Measurements from ENCODE around the gene CPSF3. TPM values are rescaled to one million over a fixed set of nuclear protein-coding genes. Genes with fewer than 3 reads are reported as not detected.

The CPSF3 gene
- total RNA-seq, 1 experiment from 2014 or later, result 68.5 TPM

GRCh38 chr2:9493478-9493877, 70.0 kb downstream of the CPSF3 start:
- TF ChIP-seq FOSL1 (IDR thresholded peaks at IDR 0.05; ENCODE audit: low read depth) (no peak), TCF7L2 (IDR thresholded peaks at IDR 0.05; ENCODE audit: borderline replicate concordance, extremely low read depth, insufficient read depth, insufficient read length) (no peak), SRF (IDR thresholded peaks at IDR 0.05; ENCODE audit: low read depth) (no peak), EZH2 (IDR thresholded peaks at IDR 0.05) (no peak), ZFX (IDR thresholded peaks at IDR 0.05) (no peak), CBX3 (IDR thresholded peaks at IDR 0.05; ENCODE audit: low read depth) (no peak), POLR2AphosphoS5 (IDR thresholded peaks at IDR 0.05; ENCODE audit: low read depth, low read length) (no peak), CEBPB (IDR thresholded peaks at IDR 0.05; ENCODE audit: low read depth) (no peak), RAD21 (IDR thresholded peaks at IDR 0.05; ENCODE audit: low read depth) (no peak), POLR2A (IDR thresholded peaks at IDR 0.05; ENCODE audit: borderline replicate concordance, extremely low read depth, insufficient read depth, insufficient read length) (no peak), YY1 (IDR thresholded peaks at IDR 0.05; ENCODE audit: extremely low read depth, insufficient replicate concordance, low read depth, low read length) (no peak)
- TF ChIP-seq, protein P1, sequence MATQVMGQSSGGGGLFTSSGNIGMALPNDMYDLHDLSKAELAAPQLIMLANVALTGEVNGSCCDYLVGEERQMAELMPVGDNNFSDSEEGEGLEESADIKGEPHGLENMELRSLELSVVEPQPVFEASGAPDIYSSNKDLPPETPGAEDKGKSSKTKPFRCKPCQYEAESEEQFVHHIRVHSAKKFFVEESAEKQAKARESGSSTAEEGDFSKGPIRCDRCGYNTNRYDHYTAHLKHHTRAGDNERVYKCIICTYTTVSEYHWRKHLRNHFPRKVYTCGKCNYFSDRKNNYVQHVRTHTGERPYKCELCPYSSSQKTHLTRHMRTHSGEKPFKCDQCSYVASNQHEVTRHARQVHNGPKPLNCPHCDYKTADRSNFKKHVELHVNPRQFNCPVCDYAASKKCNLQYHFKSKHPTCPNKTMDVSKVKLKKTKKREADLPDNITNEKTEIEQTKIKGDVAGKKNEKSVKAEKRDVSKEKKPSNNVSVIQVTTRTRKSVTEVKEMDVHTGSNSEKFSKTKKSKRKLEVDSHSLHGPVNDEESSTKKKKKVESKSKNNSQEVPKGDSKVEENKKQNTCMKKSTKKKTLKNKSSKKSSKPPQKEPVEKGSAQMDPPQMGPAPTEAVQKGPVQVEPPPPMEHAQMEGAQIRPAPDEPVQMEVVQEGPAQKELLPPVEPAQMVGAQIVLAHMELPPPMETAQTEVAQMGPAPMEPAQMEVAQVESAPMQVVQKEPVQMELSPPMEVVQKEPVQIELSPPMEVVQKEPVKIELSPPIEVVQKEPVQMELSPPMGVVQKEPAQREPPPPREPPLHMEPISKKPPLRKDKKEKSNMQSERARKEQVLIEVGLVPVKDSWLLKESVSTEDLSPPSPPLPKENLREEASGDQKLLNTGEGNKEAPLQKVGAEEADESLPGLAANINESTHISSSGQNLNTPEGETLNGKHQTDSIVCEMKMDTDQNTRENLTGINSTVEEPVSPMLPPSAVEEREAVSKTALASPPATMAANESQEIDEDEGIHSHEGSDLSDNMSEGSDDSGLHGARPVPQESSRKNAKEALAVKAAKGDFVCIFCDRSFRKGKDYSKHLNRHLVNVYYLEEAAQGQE (IDR thresholded peaks at IDR 0.05; ENCODE audit: low read depth), result no peak
- Histone ChIP-seq H4K20me1 (ENCODE audit: insufficient read depth) (no peaks in the 10 kb centered on the region), H3K9ac (ENCODE audit: low read length) (no peak overlapping the region), H2AFZ (ENCODE audit: low read depth, low read length, poor library complexity, severe bottlenecking) (no peak overlapping the region), H3K9me3 (ENCODE audit: control insufficient read depth in 1 of 2, insufficient read depth in 1 of 2, low read depth in 1 of 2, low read length in 2 of 2) (no peaks in the 10 kb centered on the region), H3K36me3 (ENCODE audit: control insufficient read depth in 1 of 2, insufficient read depth in 2 of 2, low read length in 2 of 2) (peaks cover 40 to 43% of the 10 kb centered on the region in 2 experiments), H3K4me3 (replicated peaks in 1 of 2; ENCODE audit: low read depth in 1 of 2, low read length in 2 of 2) (no peak overlapping the region), H3K27me3 (ENCODE audit: insufficient read depth, low read length) (no peaks in the 10 kb centered on the region), H3K27ac (ENCODE audit: low read depth, low read length) (no peak overlapping the region), H3K4me1 (ENCODE audit: control insufficient read depth in 1 of 2, insufficient read depth in 2 of 2, low read length in 2 of 2) (no peaks in the 10 kb centered on the region), H3K79me2 (ENCODE audit: insufficient read depth, low read length) (no peaks in the 10 kb centered on the region), H3K4me2 (ENCODE audit: low read length) (no peak overlapping the region), H3K9me2 (ENCODE audit: insufficient read depth) (no peaks in the 10 kb centered on the region)
- no peak for DNase-seq (ENCODE audit: low read depth, low spot score)
- BruUV-seq (replicated peaks), result no TSS peak
- ATAC-seq, result no peak
- CTCF ChIA-PET, result no interaction called here
- POLR2A ChIA-PET, result no interaction called here
- RAD21 ChIA-PET (ENCODE audit: low non-redundant PET in 1 of 2, low total read pairs in 2 of 2, uncharacterized antibody in 2 of 2, unreplicated experiment in 2 of 2), result no interaction called here
- intact Hi-C loops (cut with micrococcal nuclease), result no loop called here

Data from HCT116 (cell line).